Suppressor macrophage treated with lipopolysaccharide for 4 hours (primary cell): ENCODE results near the gene TMEM156.
"Not testable (repeated sequence)": the region's sequence is repeated elsewhere in the genome, so short reads cannot be mapped to it uniquely, and the experiment has no call there.

Source experiments
- DNase-seq: peaks from one replicate; pipeline ENCODE4 v3.0.0-alpha.2; 2020

TMEM156 gene

GRCh38 chr4:38988353-38988752 is 43.9 kb downstream of the TMEM156 start:
- not testable (repeated sequence) for DNase-seq

DNA sequence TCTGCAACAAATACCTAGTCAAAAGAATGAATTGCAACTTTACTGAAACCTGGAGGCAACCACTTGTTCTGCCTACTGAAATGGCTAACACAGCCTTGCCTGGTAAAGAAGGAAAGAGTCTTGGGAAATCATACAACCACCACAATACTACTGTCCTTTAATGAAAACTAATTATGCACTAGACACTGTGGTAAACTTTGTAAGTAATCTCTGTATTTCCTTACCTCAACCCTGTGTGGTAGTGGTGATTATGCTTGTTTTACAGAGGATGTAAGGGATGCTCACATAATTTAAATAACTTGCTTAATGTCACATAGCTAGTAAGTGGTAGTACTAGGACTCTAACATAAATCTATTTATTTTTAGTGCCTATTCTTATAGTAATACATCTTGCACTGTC is 44.7 kb downstream of the TMEM156 start:
- DNase-seq = no peak

DNA sequence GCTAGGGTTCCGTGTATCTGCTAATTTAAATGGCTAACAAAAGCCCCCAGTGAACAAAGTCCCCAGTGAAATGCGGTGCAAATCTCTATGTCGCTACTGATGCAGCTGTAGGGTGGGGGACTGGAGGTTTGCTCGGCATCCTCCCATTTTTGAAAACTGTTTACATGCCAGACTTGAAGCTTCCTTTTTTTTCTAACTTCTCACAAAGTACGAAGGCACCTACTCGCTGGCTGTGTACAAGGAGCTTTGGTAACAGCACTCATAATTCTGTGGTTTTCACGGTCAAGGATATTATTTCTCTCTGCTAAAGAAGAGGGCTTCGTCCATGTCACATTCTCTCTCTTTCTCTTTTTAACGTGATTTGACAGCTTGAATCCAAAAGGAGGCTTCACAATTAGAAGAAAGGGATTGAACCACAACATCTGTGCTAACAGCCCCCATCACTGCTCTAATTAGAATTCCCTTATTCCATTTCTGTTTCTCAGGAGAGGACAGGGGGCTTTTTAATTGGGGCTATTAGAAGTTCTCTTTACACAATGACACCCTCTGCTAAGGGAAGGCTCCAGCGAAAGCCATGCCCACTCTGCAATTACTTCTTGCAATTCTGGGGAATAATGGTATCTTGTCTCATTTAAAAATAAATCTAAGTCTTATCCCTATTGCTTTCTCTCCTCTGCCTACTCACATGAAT is 46.7 kb downstream of the TMEM156 start:
- DNase-seq = no peak

- no peak for DNase-seq
Observed at GRCh38 chr4:38983787-38984598, 48.2 kb downstream of the TMEM156 start.

GRCh38 chr4:38983291-38983690 is 48.9 kb downstream of the TMEM156 start:
- DNase-seq = peak; percentile 75

GRCh38 chr4:38982361-38983095 is 49.7 kb downstream of the TMEM156 start:
- peak; percentile 15 for DNase-seq

DNA sequence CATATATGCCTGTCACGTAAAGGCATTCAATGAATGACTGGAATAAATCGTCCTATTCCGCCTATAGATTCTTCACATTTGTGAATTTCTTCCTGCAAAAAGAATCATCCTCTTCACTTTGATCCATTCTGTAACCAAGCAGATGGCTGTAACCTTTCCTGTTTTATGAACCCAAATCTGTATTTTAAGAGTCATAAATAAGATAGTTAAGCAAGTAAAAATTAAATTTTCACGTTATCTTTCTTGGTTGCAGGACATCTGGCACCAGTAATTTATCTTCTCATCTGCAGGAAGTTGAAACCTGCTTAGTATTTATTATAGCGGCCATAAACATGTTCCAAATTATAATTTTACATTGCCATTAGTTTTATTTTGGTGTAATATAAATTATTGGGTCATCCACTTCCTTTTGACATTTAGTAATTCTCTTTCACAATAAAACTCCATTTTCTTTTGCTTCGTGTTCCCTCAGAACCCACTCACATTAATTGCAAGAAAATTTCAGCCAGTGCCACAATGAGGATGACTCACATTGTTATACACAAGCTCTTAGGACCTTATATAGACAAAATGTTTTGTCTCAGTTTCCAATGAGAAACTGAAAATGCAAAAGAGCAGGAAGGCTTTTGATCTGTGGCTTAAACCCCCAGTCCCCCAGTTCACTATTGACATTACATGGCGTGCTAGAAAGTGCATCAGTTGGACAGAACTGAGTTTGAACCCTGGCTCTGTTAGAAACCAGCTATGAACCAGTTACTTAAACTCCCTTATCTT is 51.1 kb downstream of the TMEM156 start:
- peak; percentile 84 for DNase-seq

- no peak for DNase-seq
Observed at GRCh38 chr4:38979511-38980230, 52.5 kb downstream of the TMEM156 start.

- no peak for DNase-seq
Observed at GRCh38 chr4:38979081-38979480, 53.1 kb downstream of the TMEM156 start.

- DNase-seq = no peak
Observed at GRCh38 chr4:38976308-38976707, 55.9 kb downstream of the TMEM156 start.

GRCh38 chr4:38968668-38969067 is 63.5 kb downstream of the TMEM156 start:
- no peak for DNase-seq

DNA sequence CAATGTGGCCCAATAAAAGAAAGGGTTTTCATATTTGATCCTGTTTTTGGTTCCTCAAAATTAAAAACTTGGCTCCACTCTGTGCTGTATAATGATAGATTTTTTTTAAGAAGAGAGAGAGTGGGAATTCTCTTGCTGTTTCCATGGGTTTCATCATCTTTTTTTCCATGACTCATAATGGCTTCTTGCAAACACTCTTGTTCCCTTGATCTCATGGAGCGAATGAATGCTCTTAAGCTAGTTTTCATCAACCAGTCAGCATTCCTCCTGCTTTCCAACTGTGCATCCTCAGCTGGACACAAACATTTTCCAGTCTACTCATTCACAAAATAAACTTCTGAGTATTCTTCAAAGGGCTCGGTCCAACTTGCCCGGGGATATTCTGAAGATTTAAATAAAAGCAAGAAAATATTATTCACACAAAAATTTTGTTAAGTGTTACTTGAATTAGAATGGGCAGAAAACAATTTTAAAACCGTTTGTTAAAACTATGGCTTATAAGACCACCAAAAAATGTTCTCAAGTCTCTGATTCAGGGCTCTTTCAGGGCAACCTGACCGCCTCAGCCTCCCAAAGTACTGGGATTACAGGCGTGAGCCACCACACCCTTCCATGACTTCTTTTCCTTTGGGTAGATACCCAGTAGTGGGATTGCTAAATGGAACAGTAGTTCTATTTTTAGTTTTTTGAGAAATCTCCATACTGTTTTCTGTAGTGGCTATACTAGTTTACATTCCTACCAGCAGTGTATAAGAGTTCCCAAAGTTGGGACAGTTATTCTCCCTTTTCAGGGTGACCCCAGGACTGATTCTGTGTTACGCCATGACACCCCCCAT is 64.7 kb downstream of the TMEM156 start:
- DNase-seq = peak; percentile 66

GRCh38 chr4:38965866-38966265 is 66.3 kb downstream of the TMEM156 start:
- DNase-seq = no peak

DNA sequence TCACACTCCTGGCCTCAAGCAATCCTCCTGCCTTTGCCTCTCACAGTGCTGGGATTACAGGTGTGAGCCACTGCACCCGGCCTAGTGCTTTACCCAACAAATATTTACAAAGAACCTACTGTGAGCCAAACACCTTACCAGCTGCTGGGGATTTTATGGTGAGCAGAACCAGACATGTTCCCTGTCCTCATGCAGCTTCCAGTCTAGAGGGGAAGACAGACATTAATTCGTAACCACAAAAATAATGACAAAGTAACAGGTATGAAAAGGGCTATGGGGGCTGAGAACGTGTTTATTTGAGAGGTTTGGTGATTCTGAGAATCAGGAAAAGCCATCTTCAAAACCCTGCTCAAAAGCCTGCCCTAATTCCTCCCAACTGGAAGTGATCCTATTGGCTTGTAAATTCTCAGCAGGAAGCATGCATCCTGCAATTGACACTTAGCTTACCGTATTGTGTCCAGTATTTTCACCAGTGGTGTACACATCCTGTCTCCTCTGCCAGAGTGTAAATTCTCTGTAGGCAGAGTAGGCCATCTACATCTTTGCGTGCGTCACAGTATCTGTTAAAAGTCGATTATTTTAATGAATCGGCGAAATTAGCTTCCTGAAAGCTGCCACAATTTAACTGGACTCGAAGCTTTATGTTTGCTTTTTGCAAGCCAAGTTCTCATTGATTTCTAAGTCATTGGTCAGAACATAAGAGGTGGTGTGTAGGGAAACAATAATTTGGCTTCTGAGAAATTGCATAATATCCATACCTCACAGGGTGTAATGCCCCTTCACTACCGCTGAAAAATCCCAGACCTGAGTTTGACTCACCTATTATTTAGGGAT is 67.0 kb downstream of the TMEM156 start:
- no peak for DNase-seq

- DNase-seq = not testable (repeated sequence)
Observed at GRCh38 chr4:38959248-38959647, 73.0 kb downstream of the TMEM156 start.

GRCh38 chr4:38958453-38959190 is 73.6 kb downstream of the TMEM156 start:
- DNase-seq = no peak

DNA sequence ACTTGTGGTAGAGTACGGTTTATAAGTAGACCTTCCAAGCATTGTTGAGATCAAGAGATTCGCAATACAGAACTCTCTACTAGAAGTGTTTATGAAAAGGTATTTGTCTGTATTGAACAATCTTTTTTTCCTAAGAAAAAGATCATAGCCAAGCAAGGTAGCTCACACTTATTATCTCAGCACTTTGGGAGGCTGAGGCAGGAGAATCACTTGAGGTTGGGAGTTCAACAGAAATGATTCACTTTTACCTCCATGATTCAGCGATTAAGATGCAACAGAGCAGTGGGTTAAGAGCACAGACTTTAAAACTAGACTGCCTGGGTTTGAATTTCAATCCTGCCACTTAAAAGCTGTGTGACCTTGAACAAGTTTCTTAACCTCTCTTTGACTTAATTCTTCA is 74.3 kb downstream of the TMEM156 start:
- no peak for DNase-seq

DNA sequence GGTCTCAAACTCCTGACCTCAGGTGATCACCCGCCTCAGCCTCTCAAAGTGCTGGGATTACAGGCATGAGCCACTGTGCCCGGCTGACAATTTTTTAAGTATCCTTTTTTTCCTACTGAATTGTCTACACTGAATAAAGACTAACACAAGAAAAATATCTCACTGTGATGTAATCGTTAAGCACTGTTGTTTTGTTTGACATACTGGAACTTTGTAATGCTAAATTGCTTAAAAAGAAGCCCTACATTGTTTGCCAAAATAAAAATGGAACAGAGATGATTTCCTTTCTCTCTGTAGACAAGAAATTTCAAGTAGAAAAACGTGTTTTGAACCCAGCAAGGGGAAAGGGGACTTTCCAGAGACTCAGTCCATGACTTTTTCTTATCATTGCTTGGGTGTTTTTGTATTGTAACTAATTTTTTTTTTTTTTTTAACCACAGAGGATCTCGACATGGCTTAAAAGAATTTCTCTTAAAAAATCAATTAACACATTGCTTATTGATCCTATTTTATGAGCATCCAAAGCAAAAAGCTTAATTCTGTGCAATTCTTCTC is 74.9 kb downstream of the TMEM156 start:
- DNase-seq = no peak

DNA sequence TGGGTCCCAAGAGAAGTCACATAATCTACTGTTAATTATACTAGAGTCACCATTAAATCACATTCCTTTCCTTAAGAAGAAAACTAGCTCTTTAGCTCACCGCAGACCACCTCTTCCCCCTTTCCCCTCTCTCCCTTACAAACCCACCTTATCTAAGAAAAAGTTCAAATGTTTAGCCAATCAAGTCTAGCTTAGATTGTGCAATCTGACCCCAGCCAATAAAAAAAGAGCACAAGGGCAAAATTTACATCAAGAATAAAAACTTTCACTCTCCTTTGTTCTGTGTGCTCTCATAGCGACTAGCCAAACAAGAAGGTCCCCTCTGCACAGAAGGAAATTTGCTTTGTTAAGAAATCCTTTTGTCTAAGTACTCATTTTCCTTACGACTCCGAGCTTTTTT is 76.3 kb downstream of the TMEM156 start:
- DNase-seq = no peak
